PC-3 (cell line): ENCODE results near the gene SNCA. TPM values are rescaled to one million over a fixed set of nuclear protein-coding genes. Genes with fewer than 3 reads are reported as not detected.

Source experiments
- ATAC-seq: fragments of 200-7000 bp; cut with Tn5 transposase; 2 replicates; pipeline ENCODE4 v1.9.1; 2020; ENCODE audit warnings: mild to moderate bottlenecking, moderate library complexity
- BruUV-seq: library from RNA; stranded (reverse); fragments of 400-500 nt; replicated peaks from 2 replicates; lab custom pipeline; 2021; lab: Mats Ljungman, UMichigan
- CTCF ChIA-PET: fragments of 300-600 bp; sonication (Branson Sonifier 250); formaldehyde crosslinking; loops from one replicate; lab custom pipeline; 2022; ENCODE audit warnings: antibody characterized with exemption; lab: Charles Lee
- POLR2A ChIA-PET: fragments of 300-600 bp; sonication (Branson Sonifier 250); formaldehyde crosslinking; loops from one replicate; lab custom pipeline; 2022; ENCODE audit warnings: antibody characterized with exemption; ENCODE audit not compliant: unreplicated experiment; lab: Charles Lee
- DNase-seq: peaks from one replicate; pipeline ENCODE4 v3.0.0-alpha.2; 2015
- H2AFZ ChIP-seq: fragments of 300-600 bp; sonication (generic); 2 replicates; pipeline ENCODE4 v1.6.0; 2016; ENCODE audit warnings: antibody characterized with exemption, low read length
- H3F3A ChIP-seq: fragments of 300-600 bp; sonication (generic); one replicate; pipeline ENCODE4 v1.6.0; 2017; ENCODE audit warnings: antibody characterized with exemption, low read length, control low read depth, mild to moderate bottlenecking; ENCODE audit not compliant: unreplicated experiment
- H3K27ac ChIP-seq: fragments of 300-600 bp; sonication (generic); 2 replicates; pipeline ENCODE4 v1.5.1; 2016; ENCODE audit warnings: mild to moderate bottlenecking, low read length
- H3K27me3 ChIP-seq: fragments of 300-600 bp; sonication (generic); 2 replicates; pipeline ENCODE4 v1.6.1; 2016; ENCODE audit warnings: low read length, mixed read lengths
- H3K36me3 ChIP-seq: fragments of 300-600 bp; sonication (generic); 2 replicates; pipeline ENCODE4 v1.6.1; 2016; ENCODE audit warnings: low read depth, mixed run types, low read length, mixed read lengths
- H3K4me1 ChIP-seq: fragments of 300-600 bp; sonication (generic); 2 replicates; pipeline ENCODE4 v1.5.1; 2016; ENCODE audit warnings: low read length; ENCODE audit not compliant: insufficient read depth
- H3K4me2 ChIP-seq: fragments of 300-600 bp; sonication (generic); 2 replicates; pipeline ENCODE4 v1.6.0; 2016; ENCODE audit warnings: low read length
- H3K4me3 ChIP-seq: fragments of 300-600 bp; sonication (generic); 2 replicates; pipeline ENCODE4 v1.5.1; 2016; ENCODE audit warnings: mild to moderate bottlenecking, low read length, mixed read lengths
- H3K79me2 ChIP-seq: fragments of 300-600 bp; sonication (generic); 2 replicates; pipeline ENCODE4 v1.6.1; 2017; ENCODE audit warnings: low read length, mixed read lengths
- H3K9ac ChIP-seq: fragments of 300-600 bp; sonication (generic); 2 replicates; pipeline ENCODE4 v1.6.0; 2016; ENCODE audit warnings: mild to moderate bottlenecking, low read length
- H3K9me2 ChIP-seq: fragments of 300-600 bp; sonication (generic); replicated peaks from 2 replicates; pipeline ENCODE4 v1.6.1; 2016; ENCODE audit warnings: mixed run types, low read length, mixed read lengths
- H3K9me3 ChIP-seq: fragments of 300-600 bp; sonication (generic); 2 replicates; pipeline ENCODE4 v1.6.1; 2016; ENCODE audit warnings: low read length, mixed read lengths
- H4K20me1 ChIP-seq: fragments of 300-600 bp; sonication (generic); 2 replicates; pipeline ENCODE4 v1.6.1; 2016; ENCODE audit warnings: low read length, mixed read lengths
- EZH2 ChIP-seq: fragments of 300-600 bp; sonication (generic); IDR thresholded peaks from one replicate; pipeline ENCODE4 v1.6.1; 2017; ENCODE audit warnings: antibody characterized with exemption, mild to moderate bottlenecking, low read length; ENCODE audit not compliant: unreplicated experiment
- EZH2phosphoT487 ChIP-seq: fragments of 300-600 bp; sonication (generic); IDR thresholded peaks from 2 replicates; pipeline ENCODE4 v1.6.1; 2018; ENCODE audit warnings: mild to moderate bottlenecking, antibody characterized with exemption, low read length, borderline replicate concordance
- intact Hi-C: fragments of 100-400 bp; cut with micrococcal nuclease; formaldehyde crosslinking; loops from 2 replicates; pipeline ENCODE4 v1.9.0; 2023
- total RNA-seq: library from RNA; depleted of rRNA; stranded (reverse); fragments of >200 nt; gene quantifications from 2 replicates; pipeline ENCODE4 v1.2.3, GENCODE V29; 2014
- TF ChIP-seq, protein P1 (sequence below): fragments of 300-600 bp; sonication (generic); conservative IDR thresholded peaks from 2 replicates; pipeline ENCODE4 v1.5.1; 2017; ENCODE audit warnings: antibody characterized with exemption, low read depth, mild to moderate bottlenecking, low read length

Gene SNCA
- total RNA-seq, 1 experiment from 2014 or later = 1.2 TPM

DNA sequence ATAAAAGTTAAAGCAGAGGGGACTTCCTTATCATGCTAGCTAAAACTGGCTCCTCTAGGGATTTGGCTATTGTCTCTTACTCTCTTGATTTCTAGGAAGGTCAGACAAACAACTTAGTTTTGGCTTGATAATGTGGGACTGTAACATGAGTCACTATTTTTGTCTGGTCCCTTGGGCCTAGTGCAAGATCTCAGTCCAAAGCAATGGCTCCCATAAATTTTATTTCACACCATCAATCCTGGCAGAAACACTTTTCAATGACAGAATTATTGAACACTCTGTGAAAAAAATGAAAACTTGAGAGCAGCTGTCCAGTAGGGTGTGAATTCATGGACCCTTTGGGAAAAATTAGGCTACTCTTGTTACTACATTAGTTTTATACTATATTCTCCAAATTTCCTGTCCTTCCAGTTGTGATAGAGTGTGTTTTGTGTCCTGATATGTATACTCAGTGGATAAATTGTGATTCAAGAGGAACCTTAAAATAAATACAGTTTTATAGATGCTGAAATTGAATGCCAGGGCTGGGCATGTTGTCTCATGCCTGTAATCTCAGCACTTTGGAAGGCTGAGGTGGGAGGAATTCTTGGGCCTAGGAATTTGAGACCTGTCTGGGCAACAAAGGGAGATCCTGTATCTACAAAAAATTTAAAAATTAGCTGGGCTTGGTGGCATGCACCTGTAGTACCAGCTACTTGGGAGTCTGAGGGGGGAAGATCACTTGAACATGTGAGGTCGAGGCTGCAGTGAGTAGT is 10.8 kb upstream of the SNCA start:
- H3K4me2 ChIP-seq = no peak overlapping the region

DNA sequence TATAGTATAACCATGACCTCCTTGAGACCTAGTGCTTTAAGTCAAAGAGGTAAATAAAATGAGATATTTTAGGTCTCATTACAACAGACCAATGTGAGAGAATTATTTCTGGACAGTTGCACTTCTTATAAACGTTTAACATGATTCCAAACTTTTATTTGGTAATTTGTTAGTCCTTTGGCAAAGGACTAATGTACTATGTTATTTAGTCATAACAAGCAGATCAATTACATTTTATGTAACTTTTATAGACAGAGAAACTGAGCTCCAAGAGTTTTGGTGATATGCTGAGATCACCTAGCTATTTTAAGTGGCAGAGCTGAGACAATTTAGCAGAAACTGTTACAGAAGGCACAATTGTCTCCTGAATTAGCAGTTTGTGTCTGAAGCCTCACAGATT is 2.6 kb upstream of the SNCA start:
- POLR2A ChIA-PET = no interaction called here
- ATAC-seq (no peak), DNase-seq (no peak)
- Histone ChIP-seq H3F3A (no peaks in the 10 kb centered on the region), H2AFZ (no peak overlapping the region), H3K27ac (no peak overlapping the region), H3K36me3 (no peaks in the 10 kb centered on the region), H3K4me1 (no peaks in the 10 kb centered on the region), H4K20me1 (no peaks in the 10 kb centered on the region), H3K79me2 (no peaks in the 10 kb centered on the region), H3K4me2 (no peak overlapping the region), H3K4me3 (no peak overlapping the region), H3K9ac (no peak overlapping the region), H3K9me3 (no peaks in the 10 kb centered on the region), H3K27me3 (peaks cover 90% of the 10 kb centered on the region), H3K9me2 (no peaks in the 10 kb centered on the region)
- BruUV-seq = no TSS peak
- intact Hi-C loops = no loop called here
- CTCF ChIA-PET = no interaction called here
- no peak for TF ChIP-seq EZH2phosphoT487
- TF ChIP-seq, protein P1, sequence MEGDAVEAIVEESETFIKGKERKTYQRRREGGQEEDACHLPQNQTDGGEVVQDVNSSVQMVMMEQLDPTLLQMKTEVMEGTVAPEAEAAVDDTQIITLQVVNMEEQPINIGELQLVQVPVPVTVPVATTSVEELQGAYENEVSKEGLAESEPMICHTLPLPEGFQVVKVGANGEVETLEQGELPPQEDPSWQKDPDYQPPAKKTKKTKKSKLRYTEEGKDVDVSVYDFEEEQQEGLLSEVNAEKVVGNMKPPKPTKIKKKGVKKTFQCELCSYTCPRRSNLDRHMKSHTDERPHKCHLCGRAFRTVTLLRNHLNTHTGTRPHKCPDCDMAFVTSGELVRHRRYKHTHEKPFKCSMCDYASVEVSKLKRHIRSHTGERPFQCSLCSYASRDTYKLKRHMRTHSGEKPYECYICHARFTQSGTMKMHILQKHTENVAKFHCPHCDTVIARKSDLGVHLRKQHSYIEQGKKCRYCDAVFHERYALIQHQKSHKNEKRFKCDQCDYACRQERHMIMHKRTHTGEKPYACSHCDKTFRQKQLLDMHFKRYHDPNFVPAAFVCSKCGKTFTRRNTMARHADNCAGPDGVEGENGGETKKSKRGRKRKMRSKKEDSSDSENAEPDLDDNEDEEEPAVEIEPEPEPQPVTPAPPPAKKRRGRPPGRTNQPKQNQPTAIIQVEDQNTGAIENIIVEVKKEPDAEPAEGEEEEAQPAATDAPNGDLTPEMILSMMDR = no peak
- no peak for TF ChIP-seq EZH2

More for the DNA sequence above, 10.8 kb upstream of the SNCA start:
- no peak for DNase-seq
- Histone ChIP-seq H3K4me1 (no peaks in the 10 kb centered on the region), H3K79me2 (no peaks in the 10 kb centered on the region), H3K27ac (no peak overlapping the region), H3K4me3 (no peak overlapping the region), H3K27me3 (peaks cover 30% of the 10 kb centered on the region), H3K9me2 (no peaks in the 10 kb centered on the region), H3K36me3 (no peaks in the 10 kb centered on the region), H2AFZ (no peak overlapping the region), H4K20me1 (no peaks in the 10 kb centered on the region), H3K9me3 (no peaks in the 10 kb centered on the region), H3K9ac (no peak overlapping the region), H3F3A (no peaks in the 10 kb centered on the region)
- no TSS peak for BruUV-seq
- ChIA-PET POLR2A (no interaction called here), CTCF (no interaction called here)
- intact Hi-C loops = no loop called here
- ATAC-seq = no peak
- TF ChIP-seq EZH2 = no peak
- no peak for TF ChIP-seq EZH2phosphoT487
- TF ChIP-seq, protein P1 = no peak

DNA sequence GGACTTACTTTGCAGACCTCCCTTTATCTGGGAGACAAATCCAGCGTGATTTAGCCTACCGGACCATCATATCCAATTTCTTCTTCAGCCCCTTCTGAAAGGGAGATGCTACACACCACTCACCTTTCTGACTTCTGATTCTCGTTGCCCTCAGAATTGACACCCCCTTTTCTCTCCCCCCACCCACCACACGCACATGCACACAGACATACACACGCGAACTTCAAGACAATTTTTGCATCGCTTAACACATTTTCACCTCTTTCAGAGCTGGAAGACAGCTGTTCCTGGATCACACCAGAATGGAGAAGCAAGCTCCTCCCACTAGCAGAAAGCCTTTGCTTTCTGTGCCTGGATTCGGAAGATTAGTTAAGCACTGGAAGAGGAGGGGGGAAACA is 1.0 kb upstream of the SNCA start:
- intact Hi-C loops = no loop called here
- H3K4me3 ChIP-seq = no peak overlapping the region
- no peaks in the 10 kb centered on the region for H4K20me1 ChIP-seq
- H3K9ac ChIP-seq = no peak overlapping the region
- DNase-seq = no peak
- H2AFZ ChIP-seq = no peak overlapping the region
- H3K9me2 ChIP-seq = no peaks in the 10 kb centered on the region
- no peaks in the 10 kb centered on the region for H3K79me2 ChIP-seq
- no peak for TF ChIP-seq EZH2phosphoT487
- no peak for TF ChIP-seq EZH2
- TF ChIP-seq, protein P1 = no peak
- H3K36me3 ChIP-seq = no peaks in the 10 kb centered on the region
- no peak overlapping the region for H3K27ac ChIP-seq
- no TSS peak for BruUV-seq
- ChIA-PET POLR2A (no interaction called here), CTCF (no interaction called here)
- H3K9me3 ChIP-seq = no peaks in the 10 kb centered on the region
- no peaks in the 10 kb centered on the region for H3F3A ChIP-seq
- no peak for ATAC-seq
- H3K4me2 ChIP-seq = no peak overlapping the region
- no peaks in the 10 kb centered on the region for H3K4me1 ChIP-seq
- H3K27me3 ChIP-seq = peaks cover 94% of the 10 kb centered on the region
